SK-N-MC (cell line): ENCODE results near the gene RBMS1.

Experiments
- EZH2 ChIP-seq: fragments of 200-600 bp; sonication (generic); IDR thresholded peaks from one replicate; pipeline ENCODE4 v1.6.1; 2017; ENCODE audit warnings: antibody characterized with exemption
- FOXP2 ChIP-seq: optimal IDR thresholded peaks from 2 replicates; pipeline ENCODE3; 2011; ENCODE audit warnings: mild to moderate bottlenecking, moderate library complexity; ENCODE audit not compliant: insufficient read depth; ENCODE audit errors: extremely low read length, control extremely low read depth
- POLR2AphosphoS5 ChIP-seq: IDR thresholded peaks from 2 replicates; pipeline ENCODE4 v1.6.1; 2012; ENCODE audit warnings: mild to moderate bottlenecking, low read depth, low read length, borderline replicate concordance

DNA sequence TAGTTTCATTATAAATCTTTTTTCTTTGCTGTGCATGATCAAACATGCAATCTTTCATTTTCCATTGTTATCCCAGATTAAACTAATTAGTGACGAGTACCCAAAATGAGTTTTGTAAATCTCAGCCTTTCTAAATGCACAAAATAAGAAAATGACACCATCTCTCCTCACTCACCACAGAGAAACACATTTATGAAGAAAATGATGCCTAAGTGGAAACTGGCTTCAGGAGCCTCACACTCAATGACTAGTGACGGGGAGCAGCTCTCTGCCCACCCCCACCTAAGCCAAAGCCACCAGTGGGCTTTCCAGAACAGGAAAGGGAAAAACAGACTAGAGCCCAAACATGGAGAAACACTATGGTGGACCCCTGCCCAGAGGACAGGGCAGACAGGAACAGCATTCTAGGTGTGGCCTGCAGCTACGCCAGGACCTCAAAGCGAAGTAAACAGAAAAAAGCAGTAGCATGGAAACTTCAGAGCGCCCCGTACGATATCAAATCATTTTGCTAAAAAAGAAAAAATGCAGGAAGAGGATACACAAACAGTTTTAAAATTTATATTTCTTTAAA lies 113.5 kb downstream of the RBMS1 start:
- no peak for TF ChIP-seq EZH2
- no peak for TF ChIP-seq POLR2AphosphoS5
- TF ChIP-seq FOXP2 = no peak
